ENCODE measurements around the gene ZNF516.

Gene ZNF516

GRCh38 chr18:76506395-76506794 is 11.4 kb upstream of the ZNF516 start:
- DNase-seq: no peak

GRCh38 chr18:76505614-76506013 is 10.6 kb upstream of the ZNF516 start:
- DNase-seq: no peak

- DNase-seq: no peak
Measured at GRCh38 chr18:76504749-76505148, 9.7 kb upstream of the ZNF516 start.

GRCh38 chr18:76503649-76504386 is 8.8 kb upstream of the ZNF516 start:
- no peak for DNase-seq

GRCh38 chr18:76502551-76502950 is 7.5 kb upstream of the ZNF516 start:
- no peak for DNase-seq

GRCh38 chr18:76499637-76500340 is 4.7 kb upstream of the ZNF516 start:
- DNase-seq: no peak

GRCh38 chr18:76499021-76499420 is 4.0 kb upstream of the ZNF516 start:
- no peak for DNase-seq

GRCh38 chr18:76498064-76498463 is 3.0 kb upstream of the ZNF516 start:
- DNase-seq: no peak

- DNase-seq: no peak
Measured at GRCh38 chr18:76497021-76497420, 2.0 kb upstream of the ZNF516 start.

- DNase-seq: no peak
Measured at GRCh38 chr18:76496194-76496890, 1.3 kb upstream of the ZNF516 start.

- DNase-seq: no peak
Measured at GRCh38 chr18:76495435-76496193, 572 bp upstream of the ZNF516 start.

GRCh38 chr18:76494231-76495005 is 624 bp downstream of the ZNF516 start:
- no peak for DNase-seq

- DNase-seq: no peak
Measured at GRCh38 chr18:76493213-76494161, 1.6 kb downstream of the ZNF516 start.

GRCh38 chr18:76492669-76493212 is 2.3 kb downstream of the ZNF516 start:
- peak; percentile 79 for DNase-seq

GRCh38 chr18:76491776-76492668 is 3.0 kb downstream of the ZNF516 start:
- no peak for DNase-seq

GRCh38 chr18:76491473-76491775 is 3.6 kb downstream of the ZNF516 start:
- DNase-seq: peak; percentile 24

GRCh38 chr18:76490670-76491472 is 4.2 kb downstream of the ZNF516 start:
- peak; percentile 18 for DNase-seq

GRCh38 chr18:76490033-76490432 is 5.0 kb downstream of the ZNF516 start:
- no peak for DNase-seq

GRCh38 chr18:76489081-76489480 is 6.0 kb downstream of the ZNF516 start:
- no peak for DNase-seq
